ENCODE data around the gene ZNF488.
"Not testable (repeated sequence)": the region's sequence is repeated elsewhere in the genome, so short reads cannot be mapped to it uniquely, and the experiment has no call there.

ZNF488 gene

GRCh38 chr10:47409866-47410256, 25.8 kb upstream of the ZNF488 start:
- DNase-seq (ENCODE audit: low read depth): no peak

GRCh38 chr10:47409171-47409865, 25.2 kb upstream of the ZNF488 start:
- DNase-seq (ENCODE audit: low read depth): no peak

GRCh38 chr10:47408606-47409005, 24.5 kb upstream of the ZNF488 start:
- DNase-seq (ENCODE audit: low read depth): no peak

GRCh38 chr10:47406870-47407691, 23.0 kb upstream of the ZNF488 start:
- DNase-seq (ENCODE audit: low read depth): no peak

- no peak for DNase-seq (ENCODE audit: low read depth)
Observed at GRCh38 chr10:47406548-47406869, 22.4 kb upstream of the ZNF488 start.

GRCh38 chr10:47405857-47406547, 21.9 kb upstream of the ZNF488 start:
- DNase-seq (ENCODE audit: low read depth): no peak

- DNase-seq (ENCODE audit: low read depth): no peak
Observed at GRCh38 chr10:47404937-47405336, 20.8 kb upstream of the ZNF488 start.

GRCh38 chr10:47404446-47404845, 20.4 kb upstream of the ZNF488 start:
- no peak for DNase-seq (ENCODE audit: low read depth)

GRCh38 chr10:47403446-47404318, 19.6 kb upstream of the ZNF488 start:
- no peak for DNase-seq (ENCODE audit: low read depth)

- DNase-seq (ENCODE audit: low read depth): no peak
Observed at GRCh38 chr10:47402641-47403301, 18.7 kb upstream of the ZNF488 start.

- DNase-seq (ENCODE audit: low read depth): no peak
Observed at GRCh38 chr10:47401874-47402640, 18.0 kb upstream of the ZNF488 start.

GRCh38 chr10:47401210-47401609, 17.1 kb upstream of the ZNF488 start:
- no peak for DNase-seq (ENCODE audit: low read depth)

- DNase-seq (ENCODE audit: low read depth): no peak
Observed at GRCh38 chr10:47400786-47401185, 16.7 kb upstream of the ZNF488 start.

- DNase-seq (ENCODE audit: low read depth): no peak
Observed at GRCh38 chr10:47400251-47400650, 16.2 kb upstream of the ZNF488 start.

GRCh38 chr10:47397256-47397655, 13.2 kb upstream of the ZNF488 start:
- DNase-seq (ENCODE audit: low read depth): no peak

GRCh38 chr10:47396311-47396717, 12.2 kb upstream of the ZNF488 start:
- no peak for DNase-seq (ENCODE audit: low read depth)

GRCh38 chr10:47389619-47390018, 5.5 kb upstream of the ZNF488 start:
- DNase-seq (ENCODE audit: low read depth): no peak

GRCh38 chr10:47388879-47389278, 4.8 kb upstream of the ZNF488 start:
- DNase-seq (ENCODE audit: low read depth): no peak

GRCh38 chr10:47386104-47386503, 2.0 kb upstream of the ZNF488 start:
- not testable (repeated sequence) for DNase-seq (ENCODE audit: low read depth)

- no peak for DNase-seq (ENCODE audit: low read depth)
Observed at GRCh38 chr10:47383261-47384147, 589 bp downstream of the ZNF488 start.
